Naive thymus-derived CD4-positive, alpha-beta T cell (primary cell): ENCODE measurements around the gene C10orf90. TPM values are rescaled to one million over a fixed set of nuclear protein-coding genes. Genes with fewer than 3 reads are reported as not detected.

Experiments
- ATAC-seq: fragments of 150-1000 bp; cut with Tn5 transposase; 2 replicates; pipeline ENCODE4 v1.10.0; 2021; ENCODE audit warnings: mild to moderate bottlenecking, moderate library complexity
- CTCF ChIA-PET: fragments of 350-600 bp; sonication (Branson Sonifier 250); formaldehyde crosslinking; loops from one replicate; lab custom pipeline; 2021; ENCODE audit warnings: antibody characterized with exemption; lab: Charles Lee
- POLR2A ChIA-PET: fragments of 350-600 bp; sonication (Branson Sonifier 250); formaldehyde crosslinking; loops from one replicate; lab custom pipeline; 2021; ENCODE audit warnings: antibody characterized with exemption, inconsistent platforms; lab: Charles Lee
- DNase-seq, 9 donors: peaks; one replicate each; pipeline versions ENCODE4 v3.0.0 to v3.0.0-alpha.2; 2020 to 2022; ENCODE audit warnings: mixed read lengths in 1 of 9
- H3K27ac ChIP-seq: one replicate; pipeline ENCODE4 v1.7.0; 2013; ENCODE audit warnings: mild to moderate bottlenecking, low read depth, low read length, moderate library complexity
- H3K27me3 ChIP-seq, 2 donors: one replicate each; pipeline ENCODE4 v1.7.0; 2013; ENCODE audit warnings: low read length in 2 of 2, mild to moderate bottlenecking in 2 of 2, moderate library complexity in 2 of 2; ENCODE audit not compliant: control insufficient read depth in 2 of 2, insufficient read depth in 2 of 2
- H3K36me3 ChIP-seq, 3 experiments: 1 replicate in 2 of 3; 2 replicates in 1 of 3; pipeline ENCODE4 v1.7.0; 2013; ENCODE audit warnings: low read length in 3 of 3, mild to moderate bottlenecking in 3 of 3, moderate library complexity in 1 of 3; ENCODE audit not compliant: insufficient read depth in 3 of 3, control insufficient read depth in 2 of 3
- H3K4me1 ChIP-seq, 2 donors: one replicate each; pipeline ENCODE4 v1.7.0; 2013; ENCODE audit warnings: low read length in 2 of 2, mild to moderate bottlenecking in 2 of 2, moderate library complexity in 1 of 2; ENCODE audit not compliant: control insufficient read depth in 2 of 2, insufficient read depth in 2 of 2
- H3K4me3 ChIP-seq: 2 replicates; pipeline ENCODE4 v1.7.0; 2013; ENCODE audit warnings: mild to moderate bottlenecking, low read length
- H3K9me3 ChIP-seq, 3 experiments: 1 replicate in 2 of 3; 2 replicates in 1 of 3; pipeline ENCODE4 v1.7.0; 2013; ENCODE audit warnings: low read length in 3 of 3; ENCODE audit not compliant: control insufficient read depth in 2 of 3
- H3K27ac Mint-ChIP-seq, 9 donors: one replicate each; pipeline ENCODE4 v1.8.0; 2020 to 2022; ENCODE audit warnings: mixed read lengths in 9 of 9, mild to moderate bottlenecking in 8 of 9, moderate library complexity in 5 of 9, inconsistent platforms in 2 of 9
- H3K27me3 Mint-ChIP-seq, 5 donors: one replicate each; pipeline ENCODE4 v1.8.0; 2021 to 2022; ENCODE audit warnings: mixed read lengths in 5 of 5, mild to moderate bottlenecking in 1 of 5
- H3K36me3 Mint-ChIP-seq, 5 donors: one replicate each; pipeline ENCODE4 v1.8.0; 2020 to 2022; ENCODE audit warnings: mixed read lengths in 5 of 5, mild to moderate bottlenecking in 3 of 5, inconsistent platforms in 1 of 5
- H3K4me1 Mint-ChIP-seq, 7 donors: one replicate each; pipeline ENCODE4 v1.8.0; 2020 to 2022; ENCODE audit warnings: mixed read lengths in 7 of 7, mild to moderate bottlenecking in 3 of 7, inconsistent platforms in 1 of 7
- H3K4me3 Mint-ChIP-seq, 10 donors: one replicate each; pipeline ENCODE4 v1.8.0; 2020 to 2022; ENCODE audit warnings: mild to moderate bottlenecking in 10 of 10, mixed read lengths in 10 of 10, moderate library complexity in 6 of 10, inconsistent platforms in 2 of 10
- H3K9me3 Mint-ChIP-seq, 11 donors: one replicate each; pipeline ENCODE4 v1.8.0; 2020 to 2022; ENCODE audit warnings: mixed read lengths in 11 of 11, mild to moderate bottlenecking in 4 of 11, inconsistent platforms in 1 of 11, moderate library complexity in 1 of 11
- intact Hi-C, 2 donors: fragments of 100-400 bp; cut with micrococcal nuclease; formaldehyde crosslinking; loops; one replicate each; pipeline ENCODE4 v1.15.1; 2023
- polyA plus RNA-seq, 2 donors: library from polyadenylated mRNA; unstranded; fragments of 300-500 nt; fragmentation: Illumina TruSeq; gene quantifications; one replicate each; pipeline ENCODE4 v1.2.3, GENCODE V29; 2021
- total RNA-seq, 6 experiments: library from RNA in 5 of 6; stranded (reverse) in 5 of 6; gene quantifications; 1 replicate in 5 of 6; 2 replicates in 1 of 6; pipeline ENCODE4 v1.2.3 and lab custom pipeline; 2021 to 2026

C10orf90 gene
- total and polyA plus RNA-seq, 7 experiments from 2014 or later = not detected

- Histone ChIP-seq H3K4me1 (no peaks in the 10 kb centered on the region), H3K27ac (no peak overlapping the region), H3K27me3 (no peaks in the 10 kb centered on the region), H3K36me3 (no peaks in the 10 kb centered on the region), H3K4me3 (no peak overlapping the region), H3K9me3 (no peaks in the 10 kb centered on the region)
- DNase-seq = no peak
- H3K9me3 Mint-ChIP-seq = peaks cover 0 to 5% (median 2%) of the 10 kb centered on the region in 11 donors
- no peaks in the 10 kb centered on the region for H3K4me1 Mint-ChIP-seq
- H3K36me3 Mint-ChIP-seq = no peaks in the 10 kb centered on the region
- H3K27me3 Mint-ChIP-seq = peaks cover 0 to 13% (median 0%) of the 10 kb centered on the region in 5 donors
- ChIA-PET POLR2A (no interaction called here), CTCF (no interaction called here)
- no peak overlapping the region for H3K4me3 Mint-ChIP-seq
- ATAC-seq = no peak
- no peak overlapping the region for H3K27ac Mint-ChIP-seq
- intact Hi-C loops = no loop called here
Measured at GRCh38 chr10:126592901-126593300, 77.6 kb downstream of the C10orf90 start.

GRCh38 chr10:126588024-126588423, 82.5 kb downstream of the C10orf90 start:
- Histone ChIP-seq H3K27ac (no peak overlapping the region), H3K9me3 (no peaks in the 10 kb centered on the region), H3K4me3 (no peak overlapping the region), H3K27me3 (no peaks in the 10 kb centered on the region), H3K4me1 (no peaks in the 10 kb centered on the region), H3K36me3 (no peaks in the 10 kb centered on the region)
- H3K4me3 Mint-ChIP-seq = no peak overlapping the region
- ChIA-PET POLR2A (no interaction called here), CTCF (no interaction called here)
- no peaks in the 10 kb centered on the region for H3K4me1 Mint-ChIP-seq
- DNase-seq (no peak), ATAC-seq (no peak)
- intact Hi-C loops = no loop called here
- peaks cover 0 to 7% (median 0%) of the 10 kb centered on the region in 11 donors for H3K9me3 Mint-ChIP-seq
- H3K36me3 Mint-ChIP-seq = peaks cover 0 to 4% (median 0%) of the 10 kb centered on the region in 5 donors
- H3K27me3 Mint-ChIP-seq = peaks cover 0 to 33% (median 11%) of the 10 kb centered on the region in 5 donors
- H3K27ac Mint-ChIP-seq = no peak overlapping the region

- H3K9me3 Mint-ChIP-seq = peaks cover 0 to 7% (median 0%) of the 10 kb centered on the region in 11 donors
- POLR2A ChIA-PET = no interaction called here
- ATAC-seq (no peak), DNase-seq (no peak)
- Histone ChIP-seq H3K4me1 (no peaks in the 10 kb centered on the region), H3K27me3 (no peaks in the 10 kb centered on the region), H3K9me3 (no peaks in the 10 kb centered on the region), H3K4me3 (no peak overlapping the region), H3K36me3 (no peaks in the 10 kb centered on the region), H3K27ac (no peak overlapping the region)
- no peak overlapping the region for H3K27ac Mint-ChIP-seq
- H3K27me3 Mint-ChIP-seq = peaks cover 0 to 28% (median 11%) of the 10 kb centered on the region in 5 donors
- no peaks in the 10 kb centered on the region for H3K4me1 Mint-ChIP-seq
- peaks cover 0 to 4% (median 0%) of the 10 kb centered on the region in 5 donors for H3K36me3 Mint-ChIP-seq
- intact Hi-C loops = no loop called here
- H3K4me3 Mint-ChIP-seq = no peak overlapping the region
- CTCF ChIA-PET = no interaction called here
Measured at GRCh38 chr10:126586878-126587277, 83.6 kb downstream of the C10orf90 start.

GRCh38 chr10:126586128-126586527, 84.4 kb downstream of the C10orf90 start:
- H3K27ac Mint-ChIP-seq = no peak overlapping the region
- no peaks in the 10 kb centered on the region for H3K27me3 ChIP-seq
- ATAC-seq = no peak
- H3K36me3 Mint-ChIP-seq = peaks cover 0 to 4% (median 0%) of the 10 kb centered on the region in 5 donors
- H3K36me3 ChIP-seq = no peaks in the 10 kb centered on the region
- no peaks in the 10 kb centered on the region for H3K4me1 ChIP-seq
- H3K4me3 Mint-ChIP-seq = no peak overlapping the region
- no peak overlapping the region for H3K27ac ChIP-seq
- H3K27me3 Mint-ChIP-seq = peaks cover 0 to 28% (median 11%) of the 10 kb centered on the region in 5 donors
- intact Hi-C loops = no loop called here
- DNase-seq = no peak
- no peaks in the 10 kb centered on the region for H3K4me1 Mint-ChIP-seq
- CTCF ChIA-PET = no interaction called here
- H3K4me3 ChIP-seq = no peak overlapping the region
- no peaks in the 10 kb centered on the region for H3K9me3 ChIP-seq
- peaks cover 0 to 7% (median 0%) of the 10 kb centered on the region in 11 donors for H3K9me3 Mint-ChIP-seq
- POLR2A ChIA-PET = no interaction called here

- Histone ChIP-seq H3K27me3 (no peaks in the 10 kb centered on the region), H3K4me1 (no peaks in the 10 kb centered on the region), H3K4me3 (no peak overlapping the region), H3K27ac (no peak overlapping the region), H3K36me3 (no peaks in the 10 kb centered on the region), H3K9me3 (no peaks in the 10 kb centered on the region)
- H3K4me3 Mint-ChIP-seq = no peak overlapping the region
- ChIA-PET POLR2A (no interaction called here), CTCF (no interaction called here)
- intact Hi-C loops = no loop called here
- H3K9me3 Mint-ChIP-seq = peaks cover 0 to 10% (median 2%) of the 10 kb centered on the region in 11 donors
- no peak overlapping the region for H3K27ac Mint-ChIP-seq
- H3K4me1 Mint-ChIP-seq = no peaks in the 10 kb centered on the region
- DNase-seq (no peak), ATAC-seq (no peak)
- H3K36me3 Mint-ChIP-seq = peaks cover 0 to 4% (median 0%) of the 10 kb centered on the region in 5 donors
- H3K27me3 Mint-ChIP-seq = peaks cover 0 to 27% (median 11%) of the 10 kb centered on the region in 5 donors
Measured at GRCh38 chr10:126585249-126586017, 85.1 kb downstream of the C10orf90 start.

- DNase-seq (no peak), ATAC-seq (no peak)
- Histone ChIP-seq H3K27me3 (no peaks in the 10 kb centered on the region), H3K36me3 (no peaks in the 10 kb centered on the region), H3K9me3 (no peaks in the 10 kb centered on the region), H3K4me3 (no peak overlapping the region), H3K4me1 (no peaks in the 10 kb centered on the region), H3K27ac (no peak overlapping the region)
- peaks cover 0 to 24% (median 11%) of the 10 kb centered on the region in 5 donors for H3K27me3 Mint-ChIP-seq
- intact Hi-C loops = no loop called here
- ChIA-PET CTCF (no interaction called here), POLR2A (no interaction called here)
- no peaks in the 10 kb centered on the region for H3K4me1 Mint-ChIP-seq
- H3K36me3 Mint-ChIP-seq = peaks cover 0 to 4% (median 0%) of the 10 kb centered on the region in 5 donors
- no peak overlapping the region for H3K4me3 Mint-ChIP-seq
- H3K27ac Mint-ChIP-seq = no peak overlapping the region
- peaks cover 0 to 10% (median 2%) of the 10 kb centered on the region in 11 donors for H3K9me3 Mint-ChIP-seq
Measured at GRCh38 chr10:126584836-126585235, 85.7 kb downstream of the C10orf90 start.
